IPS-18c (cell line): ENCODE measurements around the gene SPHK1.

Source experiments
- H3K4me3 ChIP-seq: 2 replicates; pipeline ENCODE4 v1.7.0; 2013; ENCODE audit warnings: low read depth, mild to moderate bottlenecking, low read length, moderate library complexity; ENCODE audit not compliant: insufficient read depth
- H3K9me3 ChIP-seq: one replicate; pipeline ENCODE4 v1.6.1; 2013; ENCODE audit warnings: mild to moderate bottlenecking, low read length, moderate library complexity; ENCODE audit not compliant: control insufficient read depth, insufficient read depth

Gene SPHK1

DNA sequence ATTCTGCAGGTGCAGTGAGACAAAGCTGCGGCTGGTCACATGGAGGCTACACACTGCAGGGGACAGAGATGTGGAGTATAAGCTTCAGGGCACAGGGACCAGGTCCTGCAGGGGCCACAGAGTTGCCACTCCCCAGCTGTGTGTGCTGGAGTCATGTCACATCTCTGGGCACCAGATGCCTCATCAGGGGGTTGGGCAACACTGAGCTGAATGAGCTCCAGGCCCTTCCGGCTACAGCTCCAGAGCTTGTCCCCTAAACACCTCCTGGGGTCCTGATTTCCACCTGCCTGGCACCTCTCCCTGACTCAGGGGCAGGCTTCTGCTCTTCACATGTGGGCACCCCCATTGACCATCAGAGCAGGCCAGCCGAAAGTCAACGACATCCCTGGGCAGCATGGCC lies 32.5 kb downstream of the SPHK1 start:
- Histone ChIP-seq H3K9me3 (peaks cover 2% of the 10 kb centered on the region), H3K4me3 (no peak overlapping the region)

DNA sequence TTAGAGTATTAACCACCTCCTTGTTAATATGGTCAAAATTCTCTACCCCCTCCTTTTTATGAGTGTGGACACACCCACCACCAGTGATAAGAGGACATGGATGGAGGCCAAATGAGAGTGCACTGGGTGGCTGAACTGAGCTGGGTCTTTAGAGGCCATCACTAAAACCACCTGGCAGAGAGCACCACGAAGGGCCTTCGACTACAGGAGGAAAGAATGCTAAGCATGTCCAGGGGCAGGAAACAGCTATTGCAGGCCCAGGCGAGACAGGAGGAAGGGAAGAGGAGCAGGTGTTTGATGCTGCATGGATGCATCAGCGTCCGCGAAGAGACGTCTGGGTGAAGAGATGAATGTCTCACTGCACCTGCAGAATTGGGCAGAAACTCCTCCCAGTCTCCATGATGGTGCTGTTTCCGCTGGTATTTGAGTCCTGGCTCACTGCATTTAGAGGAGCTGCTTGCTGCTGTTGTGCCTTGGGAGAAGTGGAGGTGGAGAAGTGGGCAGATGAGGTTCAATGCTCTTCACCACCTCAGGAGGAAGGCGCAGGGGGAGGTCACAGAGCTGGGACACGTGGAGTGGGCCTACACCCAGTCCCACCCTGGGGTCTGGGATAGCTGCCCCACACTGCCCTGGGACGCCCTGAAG lies 33.2 kb downstream of the SPHK1 start:
- Histone ChIP-seq H3K4me3 (no peak overlapping the region), H3K9me3 (no peaks in the 10 kb centered on the region)

DNA sequence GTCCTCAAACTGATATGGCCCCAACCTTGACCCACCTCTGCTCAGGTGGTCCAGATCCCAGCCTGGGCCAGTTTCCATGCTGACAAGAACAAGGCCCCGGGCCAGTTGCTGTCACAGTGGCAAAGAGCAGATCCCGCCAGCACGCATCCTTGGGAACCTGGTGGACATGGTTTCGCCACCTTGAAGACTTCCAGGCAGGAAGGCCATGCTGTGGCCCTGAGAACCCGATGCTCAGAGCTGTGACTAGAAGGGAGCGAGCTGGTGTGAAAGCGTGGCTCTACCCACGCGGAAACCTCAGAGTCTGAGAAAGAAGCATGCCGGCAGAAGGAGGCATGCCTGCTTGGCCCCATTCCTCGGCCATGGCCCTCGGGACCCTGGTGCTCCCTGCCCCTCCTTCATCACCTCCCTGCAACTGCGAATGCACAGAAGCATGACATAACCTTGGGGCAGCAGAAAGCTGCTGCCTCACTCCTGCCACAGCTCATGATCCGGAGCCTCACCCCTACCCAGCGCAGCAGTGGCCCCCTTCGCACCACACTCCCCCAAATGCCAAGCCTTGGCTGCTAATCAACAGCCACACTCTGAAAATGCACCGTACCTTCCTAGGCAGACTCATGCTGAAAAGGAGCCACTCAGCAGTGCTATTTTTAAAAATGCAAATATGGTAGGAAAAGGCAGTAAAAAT lies 35.3 kb downstream of the SPHK1 start:
- no peaks in the 10 kb centered on the region for H3K9me3 ChIP-seq
- H3K4me3 ChIP-seq = no peak overlapping the region

DNA sequence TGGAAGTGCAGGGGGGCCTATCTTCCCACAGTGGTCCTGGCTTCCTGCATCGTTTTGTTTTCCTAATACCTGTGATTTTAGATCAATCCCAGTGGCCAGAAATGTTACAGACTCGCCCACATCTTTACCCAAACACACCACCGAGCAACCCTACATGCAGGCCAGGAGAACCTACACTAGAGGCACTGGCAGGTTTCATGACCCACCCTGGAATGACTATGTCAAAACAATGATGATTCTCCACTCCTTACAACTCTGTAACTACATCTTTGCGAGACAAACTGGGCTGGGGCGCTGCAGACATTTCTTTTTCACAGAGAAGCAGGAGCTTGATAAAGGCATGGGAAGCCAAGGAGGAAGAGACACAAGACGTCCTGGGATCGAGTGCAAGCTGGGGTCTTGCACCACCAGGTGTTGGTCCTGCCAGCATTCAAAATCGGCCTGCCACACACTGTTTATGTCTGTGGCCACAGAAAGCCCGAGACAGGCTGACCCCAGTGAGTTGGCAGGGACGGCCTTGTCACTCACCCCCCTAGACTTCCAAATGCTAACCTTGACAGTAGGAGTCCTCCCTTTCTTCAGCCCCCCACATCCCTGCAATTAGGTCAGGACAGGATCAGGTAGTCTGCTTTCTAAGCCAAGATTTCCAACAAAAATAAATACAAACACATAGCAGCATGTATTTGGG lies 36.1 kb downstream of the SPHK1 start:
- Histone ChIP-seq H3K9me3 (no peaks in the 10 kb centered on the region), H3K4me3 (no peak overlapping the region)

DNA sequence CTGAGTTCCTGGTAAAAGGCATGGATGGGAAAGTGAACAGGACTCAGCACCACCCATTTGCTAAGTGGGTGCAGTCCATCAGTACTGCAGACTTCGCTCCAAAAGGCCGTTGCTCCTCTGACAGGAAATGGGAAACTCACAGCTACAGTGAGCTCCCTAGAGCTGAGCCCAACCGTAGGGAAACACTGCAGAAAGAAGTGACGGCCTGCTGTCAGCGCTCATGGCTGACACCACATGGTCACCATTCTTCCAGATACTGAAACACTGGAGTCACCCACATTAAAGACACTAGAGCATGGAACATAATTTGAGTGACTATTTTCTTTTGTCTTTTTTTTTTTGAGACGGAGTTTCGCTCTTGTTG lies 36.6 kb downstream of the SPHK1 start:
- Histone ChIP-seq H3K4me3 (no peak overlapping the region), H3K9me3 (no peaks in the 10 kb centered on the region)

DNA sequence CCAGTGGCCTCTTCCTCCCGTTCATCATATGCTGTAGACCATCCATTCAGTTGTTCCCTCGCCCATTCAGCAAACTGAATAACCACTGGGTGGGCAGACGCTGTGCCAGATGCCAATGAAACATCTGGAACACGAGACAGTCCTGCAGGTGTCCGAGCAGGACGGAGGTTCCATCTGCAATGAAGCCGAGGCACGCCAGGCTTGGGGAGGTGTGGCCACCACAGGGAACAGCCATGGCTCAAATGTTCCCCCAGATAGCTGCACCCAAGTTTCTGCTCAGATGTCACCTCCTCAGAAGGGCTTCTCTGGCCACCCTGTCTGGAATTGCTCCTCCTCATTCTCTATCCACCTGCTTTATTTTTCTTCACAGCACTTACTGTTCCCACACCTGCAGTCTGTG lies 38.0 kb downstream of the SPHK1 start:
- no peaks in the 10 kb centered on the region for H3K9me3 ChIP-seq
- no peak overlapping the region for H3K4me3 ChIP-seq

DNA sequence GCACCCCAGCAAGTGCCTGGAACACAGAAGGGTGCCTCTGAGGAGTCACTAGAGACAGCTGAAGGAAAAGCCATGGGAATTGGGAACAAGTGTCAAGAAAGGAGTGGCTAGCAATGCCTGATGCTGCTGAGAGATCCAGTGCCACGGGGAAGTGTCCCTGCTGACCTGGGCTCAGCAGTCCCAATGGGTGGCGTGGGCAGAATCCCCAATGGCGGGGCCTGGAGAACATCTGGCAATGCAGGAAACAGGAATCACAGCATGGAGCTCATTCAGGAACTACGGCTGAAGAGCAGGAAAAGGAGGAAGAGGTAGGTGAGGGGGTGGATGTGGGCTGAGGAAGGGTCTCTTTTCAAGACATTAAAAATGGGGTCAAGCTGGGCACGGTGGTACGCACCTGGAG lies 38.5 kb downstream of the SPHK1 start:
- Histone ChIP-seq H3K9me3 (no peaks in the 10 kb centered on the region), H3K4me3 (no peak overlapping the region)

DNA sequence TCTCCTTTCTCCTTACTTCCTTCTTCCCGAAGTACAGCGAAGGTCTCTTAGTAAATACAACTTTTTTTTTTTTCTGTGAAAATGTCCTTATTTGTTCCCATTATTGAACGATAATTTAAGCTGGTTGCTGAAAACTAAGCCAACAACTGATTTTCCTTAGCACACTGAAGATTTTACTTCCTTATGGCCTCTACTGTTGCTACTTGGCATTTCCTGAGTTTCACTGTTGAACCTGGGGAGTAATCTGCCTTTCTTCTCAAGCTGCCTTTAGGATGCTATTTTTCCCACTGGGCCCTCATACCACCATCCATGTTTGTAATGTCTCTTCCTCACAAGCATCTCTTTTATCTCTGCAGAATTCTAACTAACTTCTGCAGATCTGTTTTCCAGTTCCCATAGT lies 42.4 kb downstream of the SPHK1 start:
- H3K9me3 ChIP-seq = no peaks in the 10 kb centered on the region
- no peak overlapping the region for H3K4me3 ChIP-seq

DNA sequence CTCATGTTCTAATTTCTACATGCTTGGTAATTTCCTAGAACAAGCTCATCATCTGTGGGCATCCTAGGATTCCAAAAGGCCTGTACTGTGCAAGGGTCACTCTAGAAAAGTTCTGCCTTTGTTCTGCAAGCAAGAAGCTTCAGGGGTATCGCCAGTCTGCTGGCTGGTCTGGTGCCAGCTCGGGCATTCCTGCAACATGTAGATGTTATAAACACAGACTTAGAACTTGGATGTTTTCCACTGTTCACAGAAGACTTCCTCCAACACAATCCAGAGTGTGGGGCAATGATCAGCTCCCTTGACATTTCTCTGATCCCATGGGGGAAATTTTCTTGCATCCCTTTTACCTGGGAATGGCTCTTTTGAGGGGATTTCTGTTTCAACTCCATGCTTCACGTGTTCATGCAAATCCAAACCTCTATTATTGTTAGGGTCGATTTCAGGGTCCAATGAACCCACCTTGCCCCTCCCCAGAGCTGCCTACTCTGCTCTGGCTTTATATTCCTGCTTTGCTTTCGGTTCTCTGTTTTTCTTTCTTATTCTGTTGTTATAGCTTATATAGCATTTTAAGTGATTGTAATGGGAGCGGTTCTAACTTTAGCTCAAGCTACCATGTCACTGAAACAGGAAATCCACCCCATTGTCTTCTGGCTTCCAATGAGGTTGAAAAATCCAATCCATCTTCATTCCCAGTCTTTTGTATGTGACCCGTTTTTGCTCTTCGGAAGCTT lies 43.3 kb downstream of the SPHK1 start:
- Histone ChIP-seq H3K9me3 (no peaks in the 10 kb centered on the region), H3K4me3 (no peak overlapping the region)

DNA sequence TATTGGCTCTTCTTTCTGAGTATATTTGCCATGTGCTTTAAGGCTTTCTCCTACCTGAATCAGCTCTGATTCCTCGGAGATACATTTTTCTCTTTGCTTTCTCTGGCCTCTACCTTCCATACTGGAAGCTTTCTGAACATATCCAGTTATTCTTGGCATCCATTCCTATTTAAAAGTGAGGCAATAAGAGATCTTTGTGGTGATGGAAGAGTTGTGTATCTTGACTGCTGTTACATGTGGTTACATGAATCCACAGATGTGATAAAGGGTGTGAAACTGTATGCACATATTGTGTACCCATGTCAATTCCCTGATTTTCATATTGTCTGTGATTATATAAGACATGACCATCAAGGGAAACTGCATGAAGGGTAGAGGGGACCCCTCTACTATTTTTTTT lies 44.1 kb downstream of the SPHK1 start:
- Histone ChIP-seq H3K4me3 (no peak overlapping the region), H3K9me3 (no peaks in the 10 kb centered on the region)

DNA sequence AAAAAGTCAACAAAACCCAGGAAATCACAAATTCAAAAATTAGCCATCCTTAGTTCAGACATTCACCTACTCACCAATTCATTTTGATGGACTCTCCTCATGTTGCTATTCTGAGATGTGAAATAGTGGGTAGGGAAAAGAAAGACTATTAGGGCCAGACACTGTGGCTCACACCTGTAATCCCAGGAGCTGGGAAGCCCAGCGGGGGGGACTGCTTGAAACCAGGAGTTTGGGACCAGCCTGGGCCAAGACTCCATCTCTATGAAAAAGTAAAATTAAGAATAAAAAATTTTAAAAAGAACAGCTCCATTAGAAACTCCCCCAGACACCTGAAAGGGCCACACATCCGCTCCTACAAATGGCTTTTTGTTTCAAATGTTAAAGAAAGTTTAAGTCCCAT lies 47.1 kb downstream of the SPHK1 start:
- Histone ChIP-seq H3K4me3 (no peak overlapping the region), H3K9me3 (no peaks in the 10 kb centered on the region)

DNA sequence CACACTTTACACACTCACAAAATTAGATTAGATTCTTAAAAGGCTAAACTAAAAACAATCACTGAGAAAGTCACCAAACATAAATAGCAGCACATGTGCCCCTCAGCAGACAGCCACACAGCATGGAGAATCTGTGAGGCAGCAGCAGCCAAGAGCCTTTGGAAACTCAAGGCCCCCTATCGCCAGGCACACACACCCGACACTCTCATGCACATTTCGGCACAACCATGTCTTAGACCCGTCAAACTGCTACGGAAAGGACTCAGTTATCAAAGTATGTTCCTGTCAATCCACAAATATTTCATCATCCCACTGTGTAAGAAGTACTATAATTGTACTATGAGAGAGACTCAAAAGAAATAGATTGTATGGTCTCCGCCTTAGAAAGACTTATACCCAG lies 47.6 kb downstream of the SPHK1 start:
- H3K4me3 ChIP-seq = no peak overlapping the region
- no peaks in the 10 kb centered on the region for H3K9me3 ChIP-seq

DNA sequence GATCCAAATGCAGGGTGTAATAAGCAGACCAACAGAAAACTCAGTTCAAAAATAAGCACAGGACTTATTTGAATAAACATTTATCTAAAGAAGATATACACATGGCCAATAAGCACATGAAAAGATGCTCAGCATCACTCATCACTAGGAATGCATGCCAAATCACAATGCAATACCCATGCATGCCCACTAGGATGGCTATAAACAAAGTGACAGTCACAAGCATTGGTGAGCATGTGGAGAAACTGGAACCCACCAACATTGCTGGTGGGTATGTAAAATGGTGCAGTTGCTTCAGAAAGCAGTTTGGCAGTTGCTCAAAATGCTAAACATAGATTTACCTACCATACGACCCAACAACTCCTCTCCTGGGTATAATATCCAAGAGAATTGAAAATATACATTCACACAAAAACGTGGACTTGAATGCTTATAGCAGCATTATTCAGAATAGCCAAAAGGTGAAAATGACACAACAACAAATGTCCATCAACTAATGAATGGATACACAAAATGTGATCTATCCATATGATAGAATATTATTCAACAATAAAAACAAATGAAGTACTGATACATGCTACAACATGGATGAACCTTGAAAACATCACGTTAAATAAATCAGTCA lies 48.4 kb downstream of the SPHK1 start:
- H3K4me3 ChIP-seq = no peak overlapping the region
- no peaks in the 10 kb centered on the region for H3K9me3 ChIP-seq

DNA sequence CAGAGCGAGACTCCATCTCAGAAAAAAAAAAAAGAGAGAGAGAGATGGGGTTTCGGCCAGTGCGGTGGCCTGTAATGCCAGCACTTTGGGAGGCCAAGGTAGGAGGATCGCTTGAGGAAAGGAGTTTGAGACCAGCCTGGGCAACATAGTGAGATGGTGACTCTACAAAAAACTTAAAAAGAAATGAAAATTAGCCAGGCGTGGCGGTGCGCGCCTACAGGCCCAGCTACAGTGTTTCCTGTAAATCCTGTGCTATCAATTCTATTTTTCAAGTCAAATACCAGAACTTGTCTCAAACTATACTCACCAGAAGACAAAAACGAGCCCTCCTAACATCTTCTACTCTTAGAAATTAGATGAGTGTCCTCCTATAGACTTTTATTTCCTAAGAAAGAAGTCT lies 49.3 kb downstream of the SPHK1 start:
- H3K4me3 ChIP-seq = no peak overlapping the region

DNA sequence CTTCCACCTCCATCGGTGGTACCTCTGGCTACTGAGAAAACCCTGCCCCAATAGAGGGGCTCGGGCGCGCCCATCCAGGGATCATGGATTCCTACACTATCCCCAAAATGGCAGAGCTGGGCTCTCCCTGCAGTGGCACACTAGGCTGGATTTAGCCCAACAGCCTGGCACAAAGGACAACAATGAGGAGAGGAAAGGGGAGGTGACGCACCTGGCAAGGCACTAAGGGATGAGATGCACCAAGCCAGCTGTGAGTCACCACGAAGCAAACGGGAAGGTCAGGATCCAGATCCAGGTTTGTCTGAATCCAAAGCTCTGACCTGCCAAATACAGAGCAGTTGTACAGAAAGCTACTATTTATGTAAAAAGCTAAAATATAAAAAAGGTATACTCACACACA lies 50.5 kb downstream of the SPHK1 start:
- H3K9me3 ChIP-seq = no peaks in the 10 kb centered on the region
- H3K4me3 ChIP-seq = no peak overlapping the region

More for the DNA sequence above, 49.3 kb downstream of the SPHK1 start:
- no peaks in the 10 kb centered on the region for H3K9me3 ChIP-seq

DNA sequence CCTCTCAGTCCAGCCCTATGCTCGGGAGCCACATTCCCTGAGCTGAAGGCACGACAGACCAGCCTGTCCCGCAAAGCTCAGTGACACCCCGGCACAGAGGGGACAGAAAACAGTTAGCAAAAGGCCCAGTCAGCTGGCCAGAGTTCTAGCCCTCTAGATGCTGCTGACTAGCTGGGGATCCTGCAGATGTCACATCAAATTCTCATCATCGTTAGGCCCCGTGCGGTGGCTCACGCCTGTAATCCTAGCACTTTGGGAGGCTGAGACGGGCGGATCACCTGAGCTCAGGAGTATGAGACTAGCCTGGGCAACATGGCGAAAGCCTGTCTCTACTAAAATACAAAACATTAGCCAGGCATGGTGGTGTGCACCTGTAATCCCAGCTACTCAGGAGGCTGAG lies 51.3 kb downstream of the SPHK1 start:
- H3K4me3 ChIP-seq = no peak overlapping the region
- H3K9me3 ChIP-seq = no peaks in the 10 kb centered on the region
